Stomach (tissue), 9 donors: Measurements from ENCODE around the gene PSKH1. TPM values are rescaled to one million over a fixed set of nuclear protein-coding genes. Genes with fewer than 3 reads are reported as not detected.
A peak's percentile ranks its signal among the peaks of the same experiment; 100 is the strongest.

Experiments
- DNase-seq, 2 donors: peaks; one replicate each; pipeline versions ENCODE4 v3.0.0 to v3.0.0-alpha.2; 2013 to 2019
- H3K27ac ChIP-seq, 5 donors: fragments of 200-600 bp in 4 of 5; sonication (generic) in 4 of 5; one replicate each; pipeline ENCODE4 v1.5.1; 2013 to 2019; ENCODE audit warnings: mild to moderate bottlenecking in 1 of 5, moderate library complexity in 1 of 5
- H3K27me3 ChIP-seq, 3 donors: fragments of 200-600 bp; sonication (generic); one replicate each; pipeline ENCODE4 v1.5.1; 2017 to 2019; ENCODE audit warnings: mixed run types in 1 of 3
- H3K36me3 ChIP-seq, 4 donors: fragments of 200-600 bp; sonication (generic); 1 replicate in 3 of 4; 2 replicates in 1 of 4; pipeline ENCODE4 v1.5.1; 2016 to 2019
- H3K4me1 ChIP-seq, 4 donors: fragments of 200-600 bp; sonication (generic); one replicate each; pipeline ENCODE4 v1.5.1; 2016 to 2019
- H3K4me3 ChIP-seq, 4 donors: fragments of 200-600 bp; sonication (generic) in 3 of 4; one replicate each; pipeline ENCODE4 v1.5.1; 2016 to 2019; ENCODE audit warnings: mild to moderate bottlenecking in 1 of 4
- H3K9me3 ChIP-seq, 4 donors: fragments of 200-600 bp; sonication (generic); one replicate each; pipeline ENCODE4 v1.5.1; 2016 to 2019
- EP300 ChIP-seq: sonication (generic); formaldehyde crosslinking; IDR thresholded peaks from one replicate; pipeline ENCODE4 v1.6.1; 2017; ENCODE audit warnings: antibody characterized with exemption
- POLR2A ChIP-seq, 4 donors: fragments of 450-650 bp; IDR thresholded peaks; one replicate each; pipeline ENCODE4 v1.6.1; 2016; ENCODE audit warnings: antibody characterized with exemption in 4 of 4, control low read depth in 2 of 4, mild to moderate bottlenecking in 1 of 4, moderate library complexity in 1 of 4
- POLR2AphosphoS5 ChIP-seq, 3 donors: sonication (generic); formaldehyde crosslinking; IDR thresholded peaks; one replicate each; pipeline ENCODE4 v1.6.1; 2016; ENCODE audit warnings: antibody characterized with exemption in 3 of 3
- WGBS, 5 donors: extraction: QIAGEN DNeasy Blood & Tissue Kit in 3 of 5; methylation state at CpG; one replicate each; pipeline versions ENCODE4 v1.1.5 to v1.1.7; 2013 to 2018; 5-methylcytosine and 5-hydroxymethylcytosine counted together
- intact Hi-C: fragments of 100-400 bp; cut with DNase I; formaldehyde crosslinking; loops from one replicate; pipeline ENCODE4 v1.15.1; 2023; ENCODE audit warnings: low total_unique reads
- polyA plus RNA-seq, 3 donors: library from polyadenylated mRNA; stranded (reverse); fragments of 200-250 nt; gene quantifications; one replicate each; pipeline ENCODE4 v1.2.3, GENCODE V29; 2013
- total RNA-seq, 5 donors: library from RNA; depleted of rRNA; stranded (reverse); fragments of >200 nt; gene quantifications; one replicate each; pipeline versions ENCODE4 v1.1.0 to v1.2.3, GENCODE V29; 2014 to 2016
- TF ChIP-seq, protein P1 (sequence below), 7 experiments: fragments of 450-650 bp in 4 of 7; fragments of 200-600 bp in 3 of 7; sonication (generic) in 3 of 7; IDR thresholded peaks; one replicate each; pipeline ENCODE4 v1.5.1; 2016 to 2019; ENCODE audit warnings: antibody characterized with exemption in 7 of 7, control low read depth in 2 of 7, mild to moderate bottlenecking in 1 of 7
- donor health status: healthy with polysubstance abuse.
- donor health status: Bipolar disorder and iron deficiency.
- donor health status: healthy.

Gene PSKH1
- total and polyA plus RNA-seq, 8 donors, result 10.2 to 93.7 (median 22.4) TPM

DNA sequence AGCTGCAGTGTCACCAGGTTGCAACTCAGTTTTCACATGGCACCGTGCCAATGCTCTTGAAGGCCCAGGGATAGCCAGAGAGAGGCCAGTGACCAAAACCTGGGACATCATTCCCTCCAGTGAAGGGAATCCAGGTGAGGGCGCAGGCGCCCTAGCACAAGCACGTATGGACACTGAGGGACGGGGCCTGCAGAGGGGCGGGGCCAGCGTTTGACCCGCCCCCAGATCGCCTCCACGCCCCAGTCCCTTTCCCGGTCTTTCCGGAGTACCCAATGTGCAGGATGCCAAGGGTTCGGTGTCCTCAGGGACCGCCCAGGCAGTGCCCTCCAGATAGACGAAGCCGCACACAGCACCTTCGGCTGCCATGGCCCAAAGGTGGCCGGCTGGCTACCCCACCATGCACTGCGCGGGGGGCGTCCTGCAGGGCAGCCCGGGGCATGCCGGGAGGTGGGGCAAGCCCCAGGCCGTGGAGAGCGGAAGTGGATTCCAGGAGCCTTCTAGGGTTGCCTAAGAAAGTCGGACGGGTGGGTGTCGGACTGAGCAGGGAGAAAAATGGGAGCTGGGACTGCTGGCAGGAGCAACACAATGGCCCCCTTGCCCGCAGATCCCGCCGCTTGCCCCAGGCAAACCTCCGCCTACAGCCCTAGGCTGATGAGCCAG lies 70.7 kb downstream of the PSKH1 start:
- no peaks in the 10 kb centered on the region for H3K9me3 ChIP-seq
- peak overlapping the region; percentile 25 to 72 (median 46) for H3K27ac ChIP-seq
- DNase-seq, result peak; percentile 34 to 83
- intact Hi-C loops, result no loop called here
- peaks cover 30 to 48% (median 45%) of the 10 kb centered on the region in 4 donors for H3K36me3 ChIP-seq
- peaks cover 70 to 90% (median 81%) of the 10 kb centered on the region in 4 donors for H3K4me1 ChIP-seq
- H3K4me3 ChIP-seq, result no peak overlapping the region
- WGBS, 5 donors, result 47 to 84% (median 54%) methylated on average over 9 to 32 of the region's 32 CpGs
- H3K27me3 ChIP-seq, result no peaks in the 10 kb centered on the region
- TF ChIP-seq, protein P1, sequence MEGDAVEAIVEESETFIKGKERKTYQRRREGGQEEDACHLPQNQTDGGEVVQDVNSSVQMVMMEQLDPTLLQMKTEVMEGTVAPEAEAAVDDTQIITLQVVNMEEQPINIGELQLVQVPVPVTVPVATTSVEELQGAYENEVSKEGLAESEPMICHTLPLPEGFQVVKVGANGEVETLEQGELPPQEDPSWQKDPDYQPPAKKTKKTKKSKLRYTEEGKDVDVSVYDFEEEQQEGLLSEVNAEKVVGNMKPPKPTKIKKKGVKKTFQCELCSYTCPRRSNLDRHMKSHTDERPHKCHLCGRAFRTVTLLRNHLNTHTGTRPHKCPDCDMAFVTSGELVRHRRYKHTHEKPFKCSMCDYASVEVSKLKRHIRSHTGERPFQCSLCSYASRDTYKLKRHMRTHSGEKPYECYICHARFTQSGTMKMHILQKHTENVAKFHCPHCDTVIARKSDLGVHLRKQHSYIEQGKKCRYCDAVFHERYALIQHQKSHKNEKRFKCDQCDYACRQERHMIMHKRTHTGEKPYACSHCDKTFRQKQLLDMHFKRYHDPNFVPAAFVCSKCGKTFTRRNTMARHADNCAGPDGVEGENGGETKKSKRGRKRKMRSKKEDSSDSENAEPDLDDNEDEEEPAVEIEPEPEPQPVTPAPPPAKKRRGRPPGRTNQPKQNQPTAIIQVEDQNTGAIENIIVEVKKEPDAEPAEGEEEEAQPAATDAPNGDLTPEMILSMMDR (IDR thresholded peaks at IDR 0.05), result no peak
- TF ChIP-seq EP300 (no peak), POLR2A (IDR thresholded peaks at IDR 0.05) (no peak), POLR2AphosphoS5 (IDR thresholded peaks at IDR 0.05) (no peak)

DNA sequence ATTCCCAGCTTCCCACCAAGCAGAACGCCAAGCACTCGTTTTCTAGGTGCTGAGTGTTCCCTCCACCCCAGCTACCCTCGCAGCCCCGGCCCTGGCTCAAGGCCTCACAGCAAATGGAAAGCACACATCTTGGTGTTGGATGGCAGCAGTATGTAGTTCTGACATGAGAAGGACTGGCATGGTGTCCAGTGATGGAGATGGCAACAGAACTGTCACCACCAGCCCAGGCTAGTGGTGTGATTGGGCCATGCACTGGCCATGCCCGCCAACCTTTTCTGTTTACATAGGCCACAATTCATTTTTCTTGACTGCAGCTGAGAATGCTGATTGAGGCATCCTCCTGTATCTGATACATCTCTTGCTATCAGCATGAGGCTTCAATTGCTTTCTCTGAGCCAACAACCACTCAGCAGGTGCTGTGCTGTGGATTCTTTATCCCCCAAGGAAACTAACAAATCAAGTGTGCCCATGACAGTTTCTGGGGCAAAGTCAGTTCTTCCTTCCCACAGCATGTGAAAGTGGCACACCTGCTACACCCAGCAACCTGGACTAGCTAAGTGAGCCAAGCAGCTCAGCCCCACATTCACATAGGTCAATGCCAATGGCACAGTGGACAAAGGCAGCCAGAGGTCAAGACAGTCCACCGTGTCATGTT lies 71.5 kb downstream of the PSKH1 start:
- WGBS, 5 donors, result 85 to 92% (median 90%) methylated on average over 6 of the region's 6 CpGs
- intact Hi-C loops, result no loop called here
- no peak for TF ChIP-seq POLR2A (IDR thresholded peaks at IDR 0.05)
- TF ChIP-seq POLR2AphosphoS5 (IDR thresholded peaks at IDR 0.05), result no peak
- TF ChIP-seq, protein P1 (IDR thresholded peaks at IDR 0.05), result no peak
- TF ChIP-seq EP300, result no peak
- no peaks in the 10 kb centered on the region for H3K9me3 ChIP-seq
- H3K27me3 ChIP-seq, result no peaks in the 10 kb centered on the region
- H3K36me3 ChIP-seq, result peaks cover 30 to 39% (median 37%) of the 10 kb centered on the region in 4 donors
- no peak overlapping the region for H3K4me3 ChIP-seq
- no peak for DNase-seq
- H3K27ac ChIP-seq, result peak overlapping the region in 3 of 5 donors; percentile 46 to 72 (median 59)
- H3K4me1 ChIP-seq, result peaks cover 66 to 89% (median 81%) of the 10 kb centered on the region in 4 donors

DNA sequence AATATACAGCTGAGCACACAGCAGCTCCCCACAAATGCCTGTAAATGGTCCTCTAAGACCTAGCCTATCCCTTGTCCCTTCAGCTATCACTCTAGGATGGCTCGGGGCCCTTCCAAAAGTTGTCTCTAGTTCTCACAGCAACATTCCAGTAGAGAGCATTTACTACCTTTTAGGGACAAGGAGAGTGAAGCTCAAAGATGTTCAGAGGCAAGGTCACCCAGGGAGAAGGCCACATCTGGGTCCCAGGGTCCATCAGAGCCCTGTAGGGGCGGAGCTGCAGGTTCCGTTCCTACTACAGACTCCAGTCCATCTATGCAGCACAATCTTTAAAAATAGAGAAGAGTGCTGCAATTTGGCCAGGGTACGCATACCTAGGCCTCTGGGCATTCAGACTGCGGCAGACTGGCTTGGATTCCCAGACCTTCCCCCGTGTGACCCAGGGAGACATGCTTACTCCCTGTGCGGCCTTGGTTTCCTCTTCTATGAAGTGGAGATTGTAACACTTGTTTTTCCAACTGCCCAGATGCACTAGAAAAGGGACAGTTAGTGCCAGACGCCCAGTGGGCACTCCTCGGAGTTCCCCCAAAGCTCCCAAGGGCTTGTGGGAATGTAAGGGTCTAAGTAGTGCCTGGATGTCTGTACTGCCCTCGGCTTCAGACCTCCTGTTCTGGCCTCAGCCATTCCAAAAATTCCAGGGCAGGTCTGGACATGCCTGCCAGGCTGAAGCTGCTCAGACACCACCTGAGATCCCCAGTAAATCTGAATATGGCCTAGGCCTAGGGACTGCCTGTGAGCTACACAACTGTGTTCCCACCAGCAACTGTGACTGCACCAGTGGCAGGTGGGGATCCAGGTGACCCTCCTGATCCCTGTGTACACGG lies 72.9 kb downstream of the PSKH1 start:
- H3K27me3 ChIP-seq, result no peaks in the 10 kb centered on the region
- H3K27ac ChIP-seq, result peak overlapping the region in 4 of 5 donors; percentile 93 to 98 (median 96)
- TF ChIP-seq POLR2AphosphoS5 (IDR thresholded peaks at IDR 0.05) (no peak), EP300 (no peak), POLR2A (IDR thresholded peaks at IDR 0.05) (no peak)
- TF ChIP-seq, protein P1 (IDR thresholded peaks at IDR 0.05), result no peak
- peaks cover 20 to 26% (median 25%) of the 10 kb centered on the region in 4 donors for H3K36me3 ChIP-seq
- peak overlapping the region; percentile 74 to 98 (median 86) for H3K4me3 ChIP-seq
- DNase-seq, result no peak
- H3K4me1 ChIP-seq, result peaks cover 57 to 77% (median 70%) of the 10 kb centered on the region in 4 donors
- WGBS, 5 donors, result 59 to 90% (median 74%) methylated on average over 10 to 11 of the region's 11 CpGs
- intact Hi-C loops, result no loop called here
- no peaks in the 10 kb centered on the region for H3K9me3 ChIP-seq
